GM19438 (cell line): ENCODE measurements around the gene BIN2.
A peak's percentile ranks its signal among the peaks of the same experiment; 100 is the strongest.
"Not testable (repeated sequence)": the region's sequence is repeated elsewhere in the genome, so short reads cannot be mapped to it uniquely, and the experiment has no call there.

Source experiments
- ATAC-seq: cut with Tn5 transposase; IDR thresholded peaks from one replicate; pipeline ENCODE4 v1.9.1; 2021; ENCODE audit warnings: low read depth; ENCODE audit not compliant: unreplicated experiment

Gene BIN2

GRCh38 chr12:51265024-51265423, 59.0 kb downstream of the BIN2 start:
- no peak for ATAC-seq

- no peak for ATAC-seq
Measured at GRCh38 chr12:51264297-51264696, 59.7 kb downstream of the BIN2 start.

GRCh38 chr12:51263341-51263740, 60.6 kb downstream of the BIN2 start:
- ATAC-seq, result no peak

- ATAC-seq, result no peak
Measured at GRCh38 chr12:51262758-51263177, 61.2 kb downstream of the BIN2 start.

GRCh38 chr12:51259600-51259999, 64.4 kb downstream of the BIN2 start:
- not testable (repeated sequence) for ATAC-seq

- ATAC-seq, result no peak
Measured at GRCh38 chr12:51254536-51254935, 69.4 kb downstream of the BIN2 start.

GRCh38 chr12:51253276-51253675, 70.7 kb downstream of the BIN2 start:
- ATAC-seq, result no peak

- ATAC-seq, result no peak
Measured at GRCh38 chr12:51247523-51248206, 76.3 kb downstream of the BIN2 start.

- no peak for ATAC-seq
Measured at GRCh38 chr12:51246254-51246853, 77.6 kb downstream of the BIN2 start.

GRCh38 chr12:51245476-51246253, 78.3 kb downstream of the BIN2 start:
- no peak for ATAC-seq

GRCh38 chr12:51244269-51244668, 79.7 kb downstream of the BIN2 start:
- ATAC-seq, result no peak

GRCh38 chr12:51242876-51243275, 81.1 kb downstream of the BIN2 start:
- no peak for ATAC-seq

- no peak for ATAC-seq
Measured at GRCh38 chr12:51242120-51242519, 81.9 kb downstream of the BIN2 start.

- no peak for ATAC-seq
Measured at GRCh38 chr12:51240971-51241370, 83.0 kb downstream of the BIN2 start.

GRCh38 chr12:51238510-51239334, 85.3 kb downstream of the BIN2 start, which contains the start of gene DAZAP2:
Gene DAZAP2, plus strand, starts transcription at chr12:51238826. Its CDS starts 82 bp downstream, at chr12:51238908.
- ATAC-seq, result peak; percentile 93

GRCh38 chr12:51238037-51238509, 85.9 kb downstream of the BIN2 start:
- ATAC-seq, result peak; percentile 4

GRCh38 chr12:51234530-51234929, 89.4 kb downstream of the BIN2 start:
- no peak for ATAC-seq

- no peak for ATAC-seq
Measured at GRCh38 chr12:51232642-51233041, 91.3 kb downstream of the BIN2 start.
